IPS-18a (cell line): ENCODE data around the gene EIF2D.

Source experiments
- H3K27ac ChIP-seq: one replicate; pipeline ENCODE4 v1.5.1; 2013; ENCODE audit warnings: low read length
- H3K27me3 ChIP-seq: one replicate; pipeline ENCODE4 v1.6.1; 2013; ENCODE audit warnings: mild to moderate bottlenecking, low read length; ENCODE audit not compliant: control insufficient read depth, insufficient read depth
- H3K36me3 ChIP-seq: one replicate; pipeline ENCODE4 v1.6.1; 2013; ENCODE audit warnings: low read depth, low read length; ENCODE audit not compliant: control insufficient read depth
- H3K4me1 ChIP-seq: one replicate; pipeline ENCODE4 v1.6.1; 2013; ENCODE audit warnings: low read depth, low read length; ENCODE audit not compliant: control insufficient read depth
- H3K4me3 ChIP-seq: one replicate; pipeline ENCODE4 v1.5.1; 2013; ENCODE audit warnings: low read length
- H3K9ac ChIP-seq: one replicate; pipeline ENCODE4 v1.6.1; 2013; ENCODE audit warnings: mild to moderate bottlenecking, low read length, moderate library complexity
- H3K9me3 ChIP-seq: one replicate; pipeline ENCODE4 v1.6.1; 2013; ENCODE audit warnings: low read depth, low read length; ENCODE audit not compliant: control insufficient read depth

The EIF2D gene

DNA sequence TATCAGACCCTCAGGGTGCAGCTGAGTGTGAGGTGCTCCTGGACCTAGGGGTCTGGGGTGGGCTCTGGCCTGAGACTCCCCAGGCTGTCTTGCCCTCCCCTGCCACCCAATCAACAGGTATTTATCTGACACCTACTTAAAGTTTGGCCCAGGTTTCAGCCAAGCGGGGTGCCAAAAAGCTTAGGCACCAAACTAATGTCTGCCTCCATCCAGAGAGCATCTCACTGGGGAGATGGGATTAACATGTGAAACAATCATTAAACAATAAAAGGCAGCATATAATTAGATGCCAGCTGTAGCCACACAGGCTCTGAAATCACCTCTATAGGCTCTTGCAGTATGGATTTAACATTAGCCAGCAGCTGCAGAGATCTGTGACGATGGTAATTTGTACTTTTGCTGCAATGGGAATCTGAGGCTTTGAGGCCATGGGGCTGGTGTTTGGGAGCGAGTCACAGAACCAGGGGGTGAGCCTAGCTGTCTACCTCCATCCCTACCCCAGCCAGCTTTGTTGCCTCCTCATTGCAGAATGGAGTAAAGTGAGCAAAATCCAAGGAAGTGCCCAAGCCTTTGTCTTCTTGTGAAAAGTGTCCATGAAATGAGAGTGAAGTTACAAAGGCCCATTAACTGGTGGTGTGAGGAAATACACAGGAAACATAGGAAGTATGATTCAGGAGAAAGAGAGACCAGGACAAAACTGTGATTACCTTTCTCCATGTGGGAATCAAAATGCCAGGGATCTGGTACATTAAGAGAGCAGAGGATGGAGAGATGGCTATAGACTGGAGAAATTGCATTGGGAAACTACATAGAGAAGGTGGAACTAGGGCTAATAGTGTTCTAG lies 36.1 kb downstream of the EIF2D start:
- no peaks in the 10 kb centered on the region for H3K27me3 ChIP-seq
- H3K9me3 ChIP-seq = no peaks in the 10 kb centered on the region
- H3K27ac ChIP-seq = no peak overlapping the region
- no peaks in the 10 kb centered on the region for H3K4me1 ChIP-seq
- H3K36me3 ChIP-seq = no peaks in the 10 kb centered on the region
- no peak overlapping the region for H3K4me3 ChIP-seq
- no peak overlapping the region for H3K9ac ChIP-seq

DNA sequence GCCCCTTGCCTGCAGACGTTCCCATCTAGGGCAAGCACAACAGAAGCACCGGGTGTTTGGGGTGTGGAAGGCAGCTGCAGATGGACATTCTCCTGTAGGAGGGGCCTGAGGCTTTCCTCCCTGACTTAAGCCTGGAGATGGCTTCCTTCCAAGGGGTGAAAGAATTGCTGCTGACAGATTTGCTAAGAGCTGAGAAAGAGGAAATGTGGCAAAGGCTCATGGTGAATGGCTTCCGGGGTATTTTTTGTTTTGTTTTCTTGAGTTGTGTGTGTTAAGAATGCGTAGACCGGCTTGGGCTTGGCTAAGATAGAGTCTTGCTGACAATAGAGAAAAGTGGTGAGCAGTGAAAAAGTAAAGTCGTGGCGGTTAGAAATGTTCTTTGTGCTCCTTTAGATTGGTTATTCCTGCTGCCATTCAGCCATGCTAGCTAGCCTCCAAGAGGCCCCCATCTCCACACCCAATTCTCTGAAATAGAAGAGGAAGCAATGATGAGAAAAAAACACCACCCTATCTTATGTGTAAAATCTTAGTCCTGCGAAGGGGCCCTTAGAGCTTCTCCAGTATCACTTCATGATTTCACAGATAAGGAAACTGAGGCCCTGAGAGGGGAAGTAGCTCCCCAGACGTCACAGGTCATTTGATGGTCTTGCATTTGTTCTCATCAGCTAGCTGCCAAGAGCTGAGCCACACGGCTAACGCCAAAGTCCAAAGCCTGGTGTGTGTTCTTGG lies 36.9 kb downstream of the EIF2D start:
- H3K4me3 ChIP-seq = no peak overlapping the region
- H3K9ac ChIP-seq = no peak overlapping the region
- no peaks in the 10 kb centered on the region for H3K9me3 ChIP-seq
- no peak overlapping the region for H3K27ac ChIP-seq
- no peaks in the 10 kb centered on the region for H3K36me3 ChIP-seq
- H3K4me1 ChIP-seq = no peaks in the 10 kb centered on the region
- no peaks in the 10 kb centered on the region for H3K27me3 ChIP-seq

DNA sequence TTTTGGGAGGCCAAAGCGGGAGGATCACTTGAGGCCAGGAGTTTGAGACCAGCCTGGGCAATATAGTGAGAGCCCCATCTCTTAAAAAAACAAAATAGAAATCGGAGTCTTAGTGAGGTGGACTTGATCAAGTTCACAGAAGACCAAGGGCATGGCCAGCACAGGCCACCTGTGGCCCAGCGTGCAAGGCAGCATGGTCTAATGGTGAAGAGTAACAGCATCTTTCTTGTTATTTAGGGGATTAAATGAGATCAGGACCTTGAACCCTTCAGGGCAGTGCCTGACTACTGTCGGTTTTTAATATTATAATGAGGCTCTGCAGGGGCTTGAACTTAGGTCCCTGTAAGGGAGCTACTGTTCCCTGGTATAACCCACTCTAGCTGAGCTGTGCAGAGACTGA lies 38.5 kb downstream of the EIF2D start:
- H3K27me3 ChIP-seq = no peaks in the 10 kb centered on the region
- H3K9ac ChIP-seq = no peak overlapping the region
- peaks cover 8% of the 10 kb centered on the region for H3K4me1 ChIP-seq
- H3K4me3 ChIP-seq = no peak overlapping the region
- H3K9me3 ChIP-seq = no peaks in the 10 kb centered on the region
- H3K27ac ChIP-seq = no peak overlapping the region
- no peaks in the 10 kb centered on the region for H3K36me3 ChIP-seq

DNA sequence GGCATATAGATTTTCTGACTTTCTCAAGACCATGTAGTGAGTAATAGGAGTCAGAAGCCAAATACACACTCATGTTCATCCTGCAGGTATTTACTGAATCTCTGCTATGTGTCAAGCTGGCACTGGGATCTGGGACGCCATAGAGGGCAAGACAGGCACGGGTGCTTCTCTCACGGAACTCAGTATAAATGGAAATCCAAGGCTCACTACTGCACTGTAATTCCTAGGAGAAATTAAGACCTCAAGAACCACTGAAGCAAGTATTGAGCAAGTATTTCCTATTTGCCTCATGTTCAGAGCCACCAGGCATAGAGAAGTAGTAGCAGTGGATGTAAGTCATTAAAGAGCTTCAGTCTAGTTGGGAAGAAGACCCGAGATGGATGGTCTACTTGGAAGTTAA lies 38.9 kb downstream of the EIF2D start:
- Histone ChIP-seq H3K4me3 (no peak overlapping the region), H3K27ac (no peak overlapping the region), H3K4me1 (peaks cover 10% of the 10 kb centered on the region), H3K9ac (no peak overlapping the region), H3K27me3 (no peaks in the 10 kb centered on the region), H3K36me3 (no peaks in the 10 kb centered on the region), H3K9me3 (no peaks in the 10 kb centered on the region)

GRCh38 chr1:206572835-206573234 lies 39.4 kb downstream of the EIF2D start:
- Histone ChIP-seq H3K27ac (no peak overlapping the region), H3K9me3 (no peaks in the 10 kb centered on the region), H3K4me3 (no peak overlapping the region), H3K4me1 (peaks cover 10% of the 10 kb centered on the region), H3K36me3 (no peaks in the 10 kb centered on the region), H3K9ac (no peak overlapping the region), H3K27me3 (no peaks in the 10 kb centered on the region)

DNA sequence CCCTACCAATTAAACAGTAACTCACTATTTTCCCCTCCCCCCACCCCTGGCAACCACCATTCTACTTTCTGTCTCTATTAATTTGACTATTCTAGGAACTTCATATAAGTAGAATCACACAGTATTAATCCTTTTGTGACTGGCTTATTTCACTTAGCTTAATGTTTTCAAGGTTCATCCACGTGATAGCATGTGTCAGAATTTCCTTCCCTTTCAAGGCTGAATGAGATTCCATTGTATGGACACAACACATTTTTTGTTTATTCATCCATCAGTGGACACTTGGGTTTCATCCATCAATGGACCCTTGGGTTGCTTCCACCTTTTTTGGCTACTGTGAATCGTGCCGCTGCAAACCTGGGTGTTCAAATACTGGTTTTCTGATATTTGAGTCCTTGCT lies 41.7 kb downstream of the EIF2D start:
- Histone ChIP-seq H3K36me3 (no peaks in the 10 kb centered on the region), H3K4me1 (peaks cover 10% of the 10 kb centered on the region), H3K27me3 (no peaks in the 10 kb centered on the region), H3K27ac (no peak overlapping the region), H3K4me3 (no peak overlapping the region), H3K9ac (no peak overlapping the region), H3K9me3 (no peaks in the 10 kb centered on the region)

DNA sequence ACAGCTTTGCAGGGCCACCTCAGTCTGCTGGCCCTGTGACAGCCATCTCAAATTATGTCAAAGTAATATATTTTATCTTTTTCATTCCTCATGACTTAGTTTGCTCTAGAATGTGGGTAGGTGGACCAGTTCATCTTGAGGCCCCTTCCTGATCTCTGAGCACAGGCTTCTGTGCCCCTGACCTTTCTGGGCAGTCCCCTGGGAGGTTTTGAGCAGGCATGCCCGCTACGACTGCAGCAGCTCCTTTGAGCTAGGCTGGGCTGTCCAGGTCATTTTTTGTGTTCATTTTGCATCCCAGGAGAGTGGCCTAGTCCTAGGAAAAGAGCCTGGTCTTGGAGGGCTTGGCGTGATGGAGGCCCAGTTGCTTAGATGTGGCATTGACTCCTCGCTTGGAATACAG lies 42.7 kb downstream of the EIF2D start:
- Histone ChIP-seq H3K27me3 (no peaks in the 10 kb centered on the region), H3K9ac (no peak overlapping the region), H3K9me3 (no peaks in the 10 kb centered on the region), H3K27ac (no peak overlapping the region), H3K36me3 (no peaks in the 10 kb centered on the region), H3K4me3 (no peak overlapping the region), H3K4me1 (peaks cover 10% of the 10 kb centered on the region)

DNA sequence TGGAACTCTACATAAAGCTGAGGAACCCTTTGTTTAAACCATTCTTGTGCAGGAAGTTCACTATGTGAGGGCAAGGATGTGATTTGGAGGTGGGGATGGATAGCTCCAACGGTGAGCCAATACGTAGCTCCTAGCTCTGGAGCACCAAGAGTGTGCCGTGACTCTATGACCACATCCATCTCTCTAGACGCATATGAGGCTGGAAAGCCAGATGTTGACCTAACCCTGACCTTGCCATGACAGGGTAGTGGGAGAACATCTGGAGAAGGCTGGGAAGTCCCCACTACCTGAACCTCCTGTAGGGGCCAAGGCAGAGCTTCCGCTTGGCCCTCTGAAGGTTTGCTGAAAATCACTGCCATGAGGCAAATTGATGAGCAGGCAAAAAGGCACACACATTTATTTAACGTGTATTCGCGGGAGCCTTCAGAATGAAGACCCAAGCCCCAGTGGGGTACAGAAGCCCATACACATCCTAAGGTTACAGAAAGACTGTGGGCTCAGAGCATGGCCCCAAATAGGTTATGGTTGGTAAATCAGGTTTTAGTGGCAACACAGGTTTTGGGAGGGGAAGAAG lies 43.4 kb downstream of the EIF2D start:
- Histone ChIP-seq H3K9me3 (no peaks in the 10 kb centered on the region), H3K27me3 (no peaks in the 10 kb centered on the region), H3K27ac (no peak overlapping the region), H3K36me3 (no peaks in the 10 kb centered on the region), H3K4me1 (peaks cover 10% of the 10 kb centered on the region), H3K9ac (no peak overlapping the region), H3K4me3 (no peak overlapping the region)

- peaks cover 10% of the 10 kb centered on the region for H3K4me1 ChIP-seq
- H3K27ac ChIP-seq = no peak overlapping the region
- no peaks in the 10 kb centered on the region for H3K27me3 ChIP-seq
- H3K9me3 ChIP-seq = no peaks in the 10 kb centered on the region
- no peak overlapping the region for H3K4me3 ChIP-seq
- no peak overlapping the region for H3K9ac ChIP-seq
- H3K36me3 ChIP-seq = no peaks in the 10 kb centered on the region
Observed at GRCh38 chr1:206568256-206568655, 44.0 kb downstream of the EIF2D start.

DNA sequence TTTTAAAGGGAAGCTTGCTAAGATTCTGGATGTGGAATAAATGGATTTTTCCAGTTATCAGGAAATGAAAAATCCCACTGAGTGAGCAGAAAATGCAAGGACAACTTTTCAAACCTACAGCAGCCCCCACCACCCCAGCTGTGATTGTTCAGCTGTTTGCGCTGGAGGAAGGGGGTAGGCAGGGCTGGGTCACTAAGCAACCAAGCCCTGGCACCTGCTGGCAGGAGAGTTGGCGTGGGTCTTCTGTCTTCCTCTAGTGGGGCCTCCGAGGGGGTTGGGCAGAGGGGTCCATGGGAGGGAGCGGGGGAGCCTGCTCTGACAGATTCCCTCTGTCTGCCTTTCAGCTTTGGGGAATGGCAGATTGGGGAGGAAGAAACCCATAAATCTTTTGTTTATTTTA lies 45.3 kb downstream of the EIF2D start:
- Histone ChIP-seq H3K27me3 (no peaks in the 10 kb centered on the region), H3K9me3 (no peaks in the 10 kb centered on the region), H3K4me1 (peaks cover 10% of the 10 kb centered on the region), H3K36me3 (no peaks in the 10 kb centered on the region), H3K9ac (no peak overlapping the region), H3K4me3 (no peak overlapping the region), H3K27ac (no peak overlapping the region)

- Histone ChIP-seq H3K27me3 (no peaks in the 10 kb centered on the region), H3K27ac (no peak overlapping the region), H3K36me3 (no peaks in the 10 kb centered on the region), H3K4me1 (peaks cover 10% of the 10 kb centered on the region), H3K9ac (no peak overlapping the region), H3K4me3 (no peak overlapping the region), H3K9me3 (no peaks in the 10 kb centered on the region)
Observed at GRCh38 chr1:206565995-206566394, 46.3 kb downstream of the EIF2D start.
